ENCODE data around the gene DEXI. TPM values are rescaled to one million over a fixed set of nuclear protein-coding genes. Genes with fewer than 3 reads are reported as not detected.

Gene DEXI
- total RNA-seq, 1 experiment from 2014 or later: 23.7 TPM

GRCh38 chr16:10879681-10880589, 62.3 kb downstream of the DEXI start:
- ChIA-PET POLR2A (no interaction called here), CTCF (interaction anchor here (2.0 kb wide), 1 partner anchor 39 kb away, joined by 9 read pairs; no protein-coding TSS in a partner anchor)
- Mint-ChIP-seq H3K27ac (ENCODE audit: unreplicated experiment) (no peak overlapping the region), H3K36me3 (ENCODE audit: insufficient read depth, unreplicated experiment) (no peaks in the 10 kb centered on the region), H3K4me3 (ENCODE audit: unreplicated experiment) (no peak overlapping the region), H3K4me1 (ENCODE audit: low read depth, unreplicated experiment) (peaks cover 8% of the 10 kb centered on the region), H3K9me3 (ENCODE audit: unreplicated experiment) (no peaks in the 10 kb centered on the region), H3K27me3 (ENCODE audit: insufficient read depth, unreplicated experiment) (peaks cover 15% of the 10 kb centered on the region)
- Histone ChIP-seq H3K9me3 (no peaks in the 10 kb centered on the region), H3K36me3 (ENCODE audit: control insufficient read depth, insufficient read depth, low read length) (no peaks in the 10 kb centered on the region), H3K4me1 (peaks cover 17% of the 10 kb centered on the region), H3K27me3 (replicated peaks; ENCODE audit: control insufficient read depth, insufficient read depth, low read length) (no peaks in the 10 kb centered on the region), H3K4me3 (ENCODE audit: low read depth, low read length) (no peak overlapping the region)
- no peak for DNase-seq
- TF ChIP-seq CTCF (IDR thresholded peaks at IDR 0.05; ENCODE audit: insufficient read depth in 1 of 2, low read depth in 1 of 2, low read length in 1 of 2, severe bottlenecking in 1 of 2, unreplicated experiment in 1 of 2): no peak
- intact Hi-C loops (cut with micrococcal nuclease; ENCODE audit: unreplicated experiment): no loop called here
- no TSS peak for BruUV-seq (replicated peaks)

Other genes starting within 250 kb of the DEXI start
- not detected in 2 replicates for gene TEKT5, start 247.5 kb downstream of the DEXI start, total RNA-seq (2022)
- gene NUBP1, start 198.6 kb downstream of the DEXI start, total RNA-seq (2022): 25.3 and 28.3 TPM in 2 replicates
- not detected in 2 replicates for gene TVP23A, start 123.7 kb downstream of the DEXI start, total RNA-seq (2022)
- 0.27 and 0.37 TPM in 2 replicates for gene CIITA, start 65.3 kb downstream of the DEXI start, total RNA-seq (2022)
- 27.0 and 27.9 TPM in 2 replicates for gene CLEC16A, start 2.1 kb upstream of the DEXI start, total RNA-seq (2022)

All from Caco-2 (cell line).